Measurements from ENCODE around the gene CSNK2A1.

CSNK2A1 gene

DNA sequence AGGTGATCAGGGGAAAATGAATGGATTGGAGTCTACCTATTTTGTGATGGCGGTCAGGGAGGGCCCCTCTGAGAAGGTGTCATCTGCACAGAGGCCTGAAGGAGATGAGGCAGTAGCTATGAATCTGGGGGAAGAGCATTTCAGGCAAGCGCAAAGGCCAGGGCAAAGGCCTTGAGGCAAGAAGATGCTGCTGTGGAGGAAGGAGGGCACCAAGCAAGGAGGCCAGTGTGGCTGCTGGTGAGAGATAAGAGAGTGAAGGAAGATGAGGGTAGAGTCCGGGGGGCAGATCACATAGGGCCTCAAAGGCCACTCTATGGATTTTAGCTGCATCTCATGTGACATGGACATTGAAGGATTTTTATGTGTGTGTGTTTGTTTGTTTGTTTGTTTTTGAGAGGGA lies 20.6 kb upstream of the CSNK2A1 start:
- no peak for DNase-seq (ENCODE audit: low read depth in 2 of 2)

DNA sequence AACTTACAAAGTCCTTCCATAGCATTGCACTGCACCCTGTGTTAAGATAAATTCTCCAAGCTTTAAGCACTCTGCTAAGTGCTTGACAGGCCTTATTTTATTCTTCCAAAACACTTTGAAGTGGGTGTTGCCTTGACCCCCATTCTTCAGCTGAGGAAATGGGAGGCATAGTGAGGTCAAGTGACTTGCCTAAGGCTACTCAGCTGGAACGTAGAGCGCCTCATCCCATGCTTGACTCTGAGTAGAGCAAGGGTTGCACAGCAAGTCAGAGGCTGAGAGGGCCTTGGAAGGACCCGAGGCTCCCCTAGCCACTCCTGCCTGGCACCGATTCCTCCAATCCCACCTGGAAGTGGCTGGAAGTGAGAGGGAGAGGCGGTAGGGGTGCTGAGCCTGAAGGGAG lies 19.6 kb upstream of the CSNK2A1 start:
- no peak for DNase-seq (ENCODE audit: low read depth in 2 of 2)

DNA sequence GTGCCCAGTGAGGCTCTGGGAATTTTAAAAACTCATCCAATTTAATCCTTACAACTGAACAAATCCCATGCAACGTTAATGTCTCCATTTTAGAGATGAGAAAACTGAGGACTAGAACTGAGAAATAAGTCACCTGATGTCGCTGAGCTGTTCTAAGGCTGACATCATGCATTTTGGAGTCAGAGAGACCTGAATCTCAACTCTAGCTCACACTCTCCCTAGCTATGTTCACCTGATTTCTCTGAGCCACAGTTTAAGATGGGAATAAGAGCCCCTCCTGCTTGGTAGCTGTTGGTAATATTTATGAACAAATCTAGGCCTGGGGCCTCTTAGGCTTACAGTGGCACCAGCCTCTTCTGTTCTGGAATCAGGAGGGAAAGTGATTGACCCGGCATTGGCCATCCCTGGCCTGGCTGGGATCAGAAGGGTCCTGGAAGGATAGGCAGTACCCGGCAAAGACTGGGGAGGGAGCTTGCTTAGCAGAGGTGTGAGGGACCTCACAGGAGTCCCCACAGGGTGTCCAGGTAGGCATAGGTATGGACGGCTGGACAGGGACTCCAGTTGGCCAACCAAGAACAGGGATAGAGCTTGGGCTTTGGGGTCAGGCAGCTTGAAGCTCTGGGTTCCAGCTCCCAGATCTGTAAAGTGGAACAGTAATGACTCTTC lies 18.8 kb upstream of the CSNK2A1 start:
- no peak for DNase-seq (ENCODE audit: low read depth in 2 of 2)

DNA sequence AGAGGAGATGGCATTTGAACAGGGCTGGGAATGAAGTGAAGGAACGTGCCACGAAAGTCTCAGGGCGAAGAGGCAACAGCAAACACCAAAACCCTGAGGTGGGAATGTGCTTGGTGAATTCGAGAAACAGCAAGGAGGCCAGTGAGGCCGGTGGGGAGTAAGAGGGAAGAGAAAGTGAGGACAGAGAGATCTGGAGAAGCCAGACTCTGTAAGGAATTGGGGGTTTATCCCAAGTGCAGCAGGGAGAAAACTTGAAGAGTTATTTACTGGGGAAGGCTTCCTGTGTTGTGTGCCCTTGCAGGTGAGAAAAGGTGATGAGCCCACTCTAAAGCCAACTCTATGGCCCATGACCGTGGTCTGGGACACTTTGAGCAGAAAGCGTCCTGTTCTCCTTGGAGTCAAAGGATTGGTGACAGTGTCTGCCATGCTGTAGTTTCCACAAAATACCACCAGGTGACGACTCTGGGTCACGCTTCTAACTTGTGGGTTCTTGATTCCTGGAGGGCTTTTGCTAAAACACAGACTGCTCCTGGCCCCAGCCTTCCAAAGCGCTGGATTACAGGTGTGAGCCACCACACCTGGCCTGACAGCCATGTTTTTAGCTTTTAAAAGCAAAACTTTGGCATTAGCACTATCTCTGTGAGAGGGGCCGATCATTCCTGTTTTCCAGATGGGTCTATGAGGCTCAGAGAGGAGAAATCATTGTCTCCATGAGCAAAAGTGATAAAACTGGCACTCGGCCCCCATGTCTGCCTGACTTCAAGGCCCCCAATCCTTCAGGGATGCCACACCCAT lies 18.0 kb upstream of the CSNK2A1 start:
- peak in 1 of 2 donors; percentile 18 for DNase-seq (ENCODE audit: low read depth in 2 of 2)

DNA sequence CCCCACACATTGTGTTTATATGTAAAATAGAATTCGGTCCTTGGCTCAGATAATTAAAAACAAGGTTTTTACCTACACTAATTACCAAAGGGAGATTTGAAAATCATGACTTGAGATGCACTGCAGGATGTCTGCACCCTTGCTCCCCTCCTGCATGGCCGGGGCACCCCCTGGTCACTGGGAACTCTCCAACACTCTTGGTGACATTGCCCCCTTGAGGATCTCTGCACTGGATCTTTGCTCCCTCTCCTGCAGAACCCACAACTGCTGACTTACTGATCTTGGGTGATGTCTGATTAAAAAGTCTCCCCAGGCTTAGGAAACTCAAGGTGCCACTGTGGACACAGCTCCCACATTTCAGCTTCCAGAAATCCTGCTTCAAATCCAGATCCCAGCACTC lies 17.1 kb upstream of the CSNK2A1 start:
- no peak for DNase-seq (ENCODE audit: low read depth in 2 of 2)

DNA sequence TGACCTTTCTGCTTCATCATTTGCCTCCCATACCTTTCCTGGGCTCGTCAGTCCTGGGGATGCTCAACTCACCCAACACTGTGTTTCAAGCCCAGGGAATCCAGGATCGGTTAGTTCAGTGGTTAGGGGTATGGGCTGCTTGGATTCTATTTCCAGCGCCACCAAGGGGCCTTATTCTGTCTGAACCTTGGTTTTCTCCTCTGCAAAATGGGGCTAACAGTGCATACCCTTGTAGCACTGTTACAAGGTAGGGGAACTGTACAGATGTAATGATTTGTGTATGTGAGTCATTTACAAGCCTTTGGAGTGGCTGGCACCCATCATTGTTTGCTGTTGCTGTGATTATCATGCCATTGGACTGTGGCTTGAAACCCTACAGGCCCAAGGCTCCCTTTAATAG lies 14.5 kb upstream of the CSNK2A1 start:
- no peak for DNase-seq (ENCODE audit: low read depth in 2 of 2)

DNA sequence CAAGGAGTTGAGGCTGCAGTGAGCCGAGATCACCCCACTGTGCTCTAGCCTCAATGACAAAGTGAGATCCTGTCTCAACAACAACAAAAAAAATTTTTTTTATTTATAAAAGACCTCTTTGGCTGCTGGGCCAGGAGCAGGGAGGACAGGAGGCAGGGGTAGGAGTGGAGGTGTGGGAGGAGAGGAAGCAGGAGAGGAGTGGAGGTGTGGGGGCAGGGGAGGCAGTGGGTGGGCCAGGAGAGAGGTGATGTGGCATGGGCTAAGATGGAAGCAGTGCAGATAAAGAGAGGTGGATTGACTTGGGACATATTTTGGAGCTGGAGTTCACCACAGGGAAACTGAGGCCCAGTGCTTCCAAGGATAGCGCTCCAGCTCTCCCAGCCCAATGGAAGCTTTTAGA lies 13.4 kb upstream of the CSNK2A1 start:
- no peak for DNase-seq (ENCODE audit: low read depth in 2 of 2)

DNA sequence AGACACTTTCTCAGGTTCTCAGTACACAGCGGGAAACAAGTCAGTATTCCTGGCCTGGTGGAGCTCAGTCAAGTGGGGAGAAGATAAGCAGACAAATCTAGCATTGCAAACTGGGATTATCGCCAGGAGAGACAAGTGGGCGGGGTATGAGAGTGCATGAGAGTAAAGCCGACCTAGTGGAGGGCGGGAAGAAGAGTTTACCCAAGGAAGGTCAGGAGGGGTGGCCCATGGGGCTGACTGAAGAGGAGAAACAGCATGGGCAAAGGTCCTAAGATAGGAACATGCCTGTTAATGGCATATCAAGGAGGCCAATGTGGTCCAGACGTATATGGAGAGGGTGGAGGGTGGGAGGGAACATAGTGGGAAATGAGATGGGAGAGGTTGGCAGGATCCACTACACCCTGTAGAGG lies 12.4 kb upstream of the CSNK2A1 start:
- DNase-seq (ENCODE audit: low read depth in 2 of 2): no peak

DNA sequence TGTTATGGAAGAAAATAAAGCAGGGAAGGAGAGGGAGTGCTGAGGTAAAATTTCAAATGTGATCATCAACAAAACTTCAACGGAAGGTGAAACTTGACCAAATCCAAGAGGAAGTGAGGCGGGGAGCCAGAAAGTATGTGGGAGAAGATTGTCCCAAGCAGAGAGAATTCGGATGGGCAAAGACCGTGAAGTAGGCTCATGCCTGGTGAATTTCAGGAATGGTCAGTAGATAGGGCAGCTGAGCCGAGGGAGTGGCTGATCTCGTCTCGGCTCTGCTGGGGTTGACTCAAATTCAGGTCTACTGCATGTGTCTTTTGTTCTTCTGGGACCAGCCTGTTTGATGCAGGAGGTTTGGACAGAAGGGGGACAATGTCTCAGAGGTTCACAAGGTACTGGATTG lies 7.0 kb upstream of the CSNK2A1 start:
- DNase-seq (ENCODE audit: low read depth in 2 of 2): no peak

DNA sequence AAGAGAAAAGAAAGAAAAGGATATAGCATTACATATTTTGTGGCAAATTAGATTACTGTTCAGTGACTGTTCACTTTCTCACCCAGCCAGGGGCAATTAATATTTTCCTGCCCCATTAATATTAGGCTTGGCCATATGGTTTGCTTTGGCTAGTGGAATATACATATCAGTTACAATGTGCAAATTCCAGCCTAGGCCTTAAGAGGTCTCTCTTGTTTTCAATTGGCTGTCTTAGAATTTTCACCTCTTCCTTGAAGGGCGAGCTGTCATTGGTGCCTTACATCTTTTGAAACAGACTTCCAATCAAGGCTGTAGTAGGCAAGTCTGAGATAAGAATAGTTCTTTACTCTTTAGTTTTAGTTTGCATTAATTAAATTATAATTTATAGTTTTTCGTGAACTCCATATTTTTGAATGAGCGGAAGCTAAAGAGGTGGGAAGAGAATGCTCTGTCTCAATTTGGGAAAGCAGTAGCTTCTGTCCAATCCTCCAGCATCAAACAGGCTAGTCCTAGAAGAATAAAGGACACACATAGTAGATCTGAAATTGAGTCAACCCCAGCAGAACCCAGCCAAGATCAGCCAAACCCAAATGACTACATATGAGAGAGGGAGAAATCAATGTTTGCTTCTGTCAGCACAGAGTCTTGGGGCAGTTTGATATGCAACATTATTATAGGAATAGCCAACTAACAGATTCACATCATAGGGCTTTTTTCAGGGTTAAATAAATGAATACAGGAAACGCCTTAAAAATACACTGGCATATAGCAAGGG lies 6.3 kb upstream of the CSNK2A1 start:
- DNase-seq (ENCODE audit: low read depth in 2 of 2): no peak

DNA sequence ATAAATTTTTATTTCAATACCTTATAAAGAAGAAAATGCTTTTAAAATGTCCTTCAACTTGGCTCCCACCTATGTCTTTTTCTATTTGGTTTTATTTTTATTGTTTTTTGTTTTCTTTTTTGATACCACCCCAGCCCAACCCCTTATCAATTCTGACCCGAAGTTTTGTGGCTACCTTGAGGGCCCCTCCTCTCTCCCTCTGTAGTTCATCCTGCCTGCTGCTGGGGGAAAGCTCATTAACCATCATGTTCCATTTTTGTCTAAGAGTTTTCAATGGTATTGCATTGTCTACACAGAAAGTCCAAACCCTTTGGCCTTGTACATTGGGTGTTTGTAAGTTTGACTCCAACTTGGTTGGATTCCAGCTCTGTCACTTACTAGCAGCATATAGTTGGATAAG lies 5.3 kb upstream of the CSNK2A1 start:
- no peak for DNase-seq (ENCODE audit: low read depth in 2 of 2)

DNA sequence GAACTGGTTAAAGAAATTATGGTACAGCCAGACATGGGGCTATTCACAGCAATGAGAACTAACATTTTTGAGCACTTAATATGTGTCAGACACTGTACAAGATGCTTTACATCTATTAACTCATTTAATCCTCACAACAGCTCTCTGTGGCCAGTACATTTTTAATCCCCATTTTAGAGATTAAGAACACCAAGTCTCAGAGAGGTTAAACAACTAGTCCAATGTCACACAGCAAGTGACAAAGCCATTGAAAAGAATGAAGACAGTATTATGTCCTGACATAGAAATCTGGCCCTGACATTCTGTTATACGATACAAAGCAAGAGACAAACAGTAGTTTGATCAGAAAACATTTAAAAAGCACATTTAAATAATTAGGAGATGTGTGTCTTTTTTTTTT lies 3.8 kb upstream of the CSNK2A1 start:
- DNase-seq (ENCODE audit: low read depth in 2 of 2): no peak

DNA sequence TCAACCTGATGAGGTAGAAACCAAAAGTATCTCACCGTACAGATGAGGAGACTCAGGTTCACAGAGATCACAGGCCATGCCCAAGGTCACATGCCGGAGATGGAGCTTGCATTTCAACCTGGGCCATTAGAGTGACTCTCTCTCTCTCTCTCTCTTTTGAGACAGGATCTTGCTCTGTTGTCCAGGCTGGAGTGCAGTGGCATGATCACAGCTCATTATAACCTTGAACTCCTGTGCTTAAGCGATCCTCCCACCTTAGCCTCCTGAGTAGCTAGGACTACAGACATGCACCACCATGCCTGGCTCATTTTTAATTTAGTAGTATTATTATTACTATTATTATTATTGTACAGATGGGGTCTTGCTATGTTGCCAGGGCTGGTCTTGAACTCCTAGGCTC lies 2.8 kb upstream of the CSNK2A1 start:
- no peak for DNase-seq (ENCODE audit: low read depth in 2 of 2)

DNA sequence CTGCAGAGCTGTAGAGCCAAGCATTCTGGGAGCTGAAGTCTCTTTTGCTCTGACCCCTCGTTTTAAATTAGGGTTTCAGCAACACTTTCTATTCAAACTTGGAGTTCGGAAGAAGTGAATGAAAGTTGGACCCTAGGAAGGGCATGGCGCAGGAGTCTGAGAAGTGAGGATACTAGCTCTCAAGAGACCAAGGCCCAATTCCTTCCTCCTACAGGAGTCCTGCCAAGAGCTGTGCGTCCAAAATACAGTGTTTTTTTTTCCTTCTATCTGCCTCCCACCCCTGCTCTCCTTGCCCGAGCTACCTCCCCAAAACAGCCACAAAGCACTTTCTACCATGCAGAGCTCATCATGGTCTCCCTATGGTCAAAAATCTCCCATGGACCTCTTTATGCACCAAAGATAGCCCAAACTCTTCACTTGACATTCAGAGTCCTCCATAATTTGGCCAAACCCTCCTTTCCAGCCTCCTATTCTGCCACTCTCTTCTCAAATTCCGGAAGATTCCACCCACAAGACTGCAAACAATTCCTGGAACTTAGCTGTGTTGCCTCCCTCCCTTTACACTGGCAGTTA lies 649 bp upstream of the CSNK2A1 start:
- no peak for DNase-seq (ENCODE audit: low read depth in 2 of 2)

DNA sequence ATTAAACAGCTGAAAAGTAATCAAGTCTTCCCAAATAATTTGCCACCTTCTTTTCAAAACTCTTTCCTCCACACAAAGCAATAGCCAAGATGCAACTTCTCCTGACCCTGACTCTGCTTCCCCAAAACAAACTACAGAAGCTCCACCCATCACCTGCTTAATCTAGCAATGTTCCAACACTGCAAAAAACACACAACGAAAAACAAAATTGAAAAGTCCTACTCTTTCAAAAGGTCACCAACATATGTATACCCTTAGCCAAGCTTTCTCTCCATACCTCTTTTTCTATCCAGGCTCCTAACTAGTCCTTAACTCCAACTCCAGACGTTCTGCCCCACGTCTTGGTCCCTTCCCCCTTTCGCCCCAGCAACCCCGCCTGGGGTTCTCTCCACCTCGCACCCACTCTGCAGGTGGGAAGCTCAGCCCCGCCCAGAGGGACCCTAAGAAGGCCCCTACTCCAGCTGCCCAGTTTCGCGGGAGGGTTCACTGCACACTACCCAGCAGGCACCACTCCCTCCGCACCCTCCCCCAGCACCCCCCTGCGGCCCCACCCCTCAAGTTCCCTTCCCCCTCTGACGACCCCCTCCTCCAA lies 717 bp downstream of the CSNK2A1 start:
- DNase-seq (ENCODE audit: low read depth in 2 of 2): no peak

DNA sequence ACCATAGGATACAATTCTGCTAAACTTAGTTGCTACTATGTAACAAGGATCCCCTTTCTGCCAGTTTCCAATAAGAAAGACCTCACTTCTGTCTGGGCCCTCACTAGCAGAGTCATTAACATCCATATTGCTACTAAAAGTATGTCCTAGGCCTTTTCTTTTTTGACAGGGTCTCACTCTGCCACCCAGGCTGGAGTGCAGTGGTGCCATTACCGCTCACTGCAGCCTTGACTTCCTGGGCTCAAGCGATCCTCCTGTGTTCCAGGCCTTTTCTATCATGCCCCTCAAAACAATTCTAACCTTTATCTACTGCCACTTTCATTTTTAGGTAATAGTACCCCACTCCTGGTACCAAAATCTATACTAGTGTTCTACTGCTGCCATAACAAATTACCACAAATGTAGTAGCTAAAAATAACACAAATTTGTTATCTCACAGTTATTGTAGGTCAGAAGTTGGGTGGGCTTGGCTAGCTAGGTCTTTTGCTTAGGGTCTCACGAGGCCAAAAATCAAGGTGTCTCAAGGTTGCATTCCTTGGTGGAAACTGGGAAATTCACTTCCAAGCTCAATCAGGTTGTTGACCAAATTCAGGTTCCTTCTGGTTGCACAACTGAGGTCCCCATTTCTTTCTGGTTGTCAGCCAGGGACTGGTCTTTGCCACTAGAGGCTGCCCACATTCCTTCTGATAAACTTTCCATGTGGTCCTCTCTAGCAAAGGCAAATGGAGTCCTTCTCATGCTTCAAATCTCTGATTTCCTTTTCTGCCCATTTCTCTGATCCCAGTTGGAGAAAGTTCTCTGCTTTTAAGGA lies 3.0 kb downstream of the CSNK2A1 start:
- no peak for DNase-seq (ENCODE audit: low read depth in 2 of 2)

DNA sequence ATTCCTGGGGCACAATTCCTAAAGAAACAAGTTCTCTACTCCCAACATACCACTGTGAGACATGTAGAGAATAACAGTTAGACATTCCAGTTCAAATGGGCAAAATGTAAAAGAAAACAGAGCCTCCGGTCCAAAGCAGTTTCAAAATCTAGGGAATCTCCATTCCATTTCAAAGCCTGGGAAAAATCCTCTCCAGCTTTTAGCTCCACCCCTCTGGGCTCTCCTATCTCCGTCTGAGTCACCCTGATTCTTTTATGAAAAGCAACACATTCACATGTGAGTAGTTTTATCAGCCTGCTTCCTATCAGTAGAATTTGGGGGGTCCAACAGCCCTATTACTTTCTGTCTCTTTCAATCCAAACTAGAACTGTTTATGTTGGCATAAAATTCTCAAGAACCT lies 3.7 kb downstream of the CSNK2A1 start:
- no peak for DNase-seq (ENCODE audit: low read depth in 2 of 2)

DNA sequence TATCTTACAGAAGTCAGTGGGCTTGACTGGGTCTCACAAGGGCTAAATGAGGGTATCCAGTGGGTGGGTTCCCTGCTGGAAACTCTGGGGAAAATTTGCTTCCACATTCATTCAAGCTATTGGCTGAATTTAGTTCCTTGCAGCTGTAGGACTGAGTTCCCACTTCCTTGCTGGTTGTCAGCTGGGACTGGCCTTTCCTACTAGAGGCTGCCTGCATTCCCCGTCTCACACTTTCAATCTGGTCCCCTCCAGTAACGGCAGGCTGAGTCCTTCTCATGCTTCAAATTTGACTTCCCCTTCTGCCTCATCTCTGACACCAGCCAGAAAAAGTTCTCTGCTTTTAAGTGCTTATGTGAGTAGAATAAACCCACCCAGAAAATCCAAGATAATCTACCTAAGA lies 4.4 kb downstream of the CSNK2A1 start:
- no peak for DNase-seq (ENCODE audit: low read depth in 2 of 2)

DNA sequence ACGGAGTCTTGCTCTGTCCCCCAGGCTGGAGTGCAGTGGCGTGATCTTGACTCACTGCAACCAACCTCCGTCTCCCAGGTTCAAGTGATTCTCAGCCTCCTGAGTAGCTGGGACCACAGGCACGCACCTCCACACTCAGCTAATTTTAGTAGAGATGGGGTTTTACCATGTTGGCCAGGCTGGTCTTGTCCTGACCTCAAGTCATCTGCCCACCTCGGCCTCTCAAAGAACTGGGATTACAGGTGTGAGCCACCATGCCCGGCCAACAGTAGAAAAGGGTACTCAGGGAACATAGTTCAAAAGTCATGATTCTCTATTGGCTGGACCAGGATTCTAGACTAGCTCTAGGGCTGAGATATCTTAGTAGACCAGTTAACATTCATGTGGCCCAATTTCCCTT lies 5.6 kb downstream of the CSNK2A1 start:
- DNase-seq (ENCODE audit: low read depth in 2 of 2): no peak

DNA sequence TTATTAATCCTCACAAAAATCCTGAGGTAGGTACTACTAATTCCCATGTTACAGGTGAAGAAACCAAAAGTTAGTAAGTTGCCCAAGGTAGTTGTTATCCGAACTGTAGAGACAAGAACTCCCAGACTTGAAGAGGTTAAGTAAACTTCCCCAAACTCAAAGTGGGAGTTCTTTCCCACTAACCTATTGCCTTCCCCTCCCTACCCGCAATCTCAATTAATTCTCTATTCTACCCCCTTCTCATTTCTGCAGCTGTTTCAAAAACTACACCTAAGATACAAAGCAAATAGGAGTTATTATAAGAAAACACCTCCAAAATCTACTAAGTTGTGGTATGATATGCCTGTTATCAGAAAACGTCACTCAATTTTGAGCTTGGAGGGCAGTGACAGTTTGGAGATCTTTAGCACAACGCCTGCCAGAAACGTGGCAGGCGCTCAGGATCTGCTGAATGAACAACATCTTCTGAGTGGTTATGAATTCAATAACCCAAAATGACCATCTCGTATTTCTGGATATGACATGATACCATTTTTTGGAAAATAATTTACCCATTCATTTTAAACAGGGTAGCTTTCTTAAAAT lies 7.1 kb downstream of the CSNK2A1 start:
- no peak for DNase-seq (ENCODE audit: low read depth in 2 of 2)

DNA sequence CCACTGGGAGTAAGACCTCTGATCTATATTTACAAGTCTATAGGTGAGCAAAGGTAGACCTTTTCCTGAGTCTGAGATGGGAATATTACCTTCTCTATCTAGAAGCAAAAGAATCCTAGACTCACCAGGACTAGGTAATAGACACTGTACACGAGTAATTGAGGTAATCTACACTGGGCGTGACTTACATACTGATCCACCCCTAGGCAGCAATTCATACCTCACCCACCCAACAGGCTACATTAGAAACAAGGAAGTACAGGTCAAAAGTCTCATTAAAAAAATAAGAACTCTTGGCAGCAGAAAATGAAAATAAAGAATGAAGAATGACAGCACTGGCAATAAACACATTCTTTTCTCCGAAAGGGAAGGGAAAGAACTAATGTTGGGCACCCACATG lies 7.6 kb downstream of the CSNK2A1 start:
- DNase-seq (ENCODE audit: low read depth in 2 of 2): no peak

All from stimulated activated CD8-positive, alpha-beta memory T cell treated with anti-CD3 and anti-CD28 coated beads, Interleukin-15, amount 100 ng/mL, for 48 hours (primary cell).